NT2/D1 (cell line): ENCODE data around the gene GNB1.

Source experiments
- SUZ12 ChIP-seq: IDR thresholded peaks from 2 replicates; pipeline ENCODE4 v1.6.1; 2011; ENCODE audit not compliant: insufficient read length, insufficient read depth; ENCODE audit errors: extremely low read depth
- YY1 ChIP-seq: IDR thresholded peaks from 2 replicates; pipeline ENCODE4 v1.6.1; 2011; ENCODE audit not compliant: insufficient read length, insufficient read depth
- ZNF274 ChIP-seq: IDR thresholded peaks from 2 replicates; pipeline ENCODE4 v1.6.1; 2011; ENCODE audit warnings: mild to moderate bottlenecking, low read depth, low read length

DNA sequence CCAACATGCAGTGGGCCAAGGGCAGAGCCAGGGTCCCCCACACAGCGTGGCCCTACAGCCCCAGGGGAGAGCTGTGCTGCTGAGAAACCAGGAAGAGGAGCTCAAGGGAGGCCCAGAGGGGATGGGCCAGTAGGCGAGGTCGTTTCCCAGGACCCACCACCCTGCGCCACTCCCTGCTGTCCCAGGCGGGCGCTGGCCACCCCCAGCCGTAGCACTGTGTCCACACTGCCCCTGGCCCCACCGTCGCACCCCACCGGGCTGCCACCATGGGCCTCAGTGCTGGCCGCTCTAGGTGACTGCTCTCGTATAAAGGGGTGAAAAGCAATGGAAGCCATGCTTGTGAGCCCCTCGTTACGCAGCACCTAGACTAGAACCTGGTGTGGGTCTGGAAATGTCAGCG is 135.0 kb downstream of the GNB1 start:
- TF ChIP-seq SUZ12 (no peak), YY1 (no peak), ZNF274 (no peak)
